Ishikawa (cell line): ENCODE data around the gene TP53RK.

Experiments
- CEBPB ChIP-seq: IDR thresholded peaks from 2 replicates; pipeline ENCODE4 v1.6.1; 2012
- CREB1 ChIP-seq: IDR thresholded peaks from 2 replicates; pipeline ENCODE4 v1.6.1; 2012; ENCODE audit warnings: low read depth
- EGR1 ChIP-seq: IDR thresholded peaks from 2 replicates; pipeline ENCODE4 v1.6.1; 2012
- EP300 ChIP-seq: IDR thresholded peaks from 2 replicates; pipeline ENCODE4 v1.6.1; 2012; ENCODE audit warnings: borderline replicate concordance
- FOXM1 ChIP-seq: IDR thresholded peaks from 2 replicates; pipeline ENCODE4 v1.6.1; 2012; ENCODE audit warnings: low read depth, borderline replicate concordance
- NFIC ChIP-seq: IDR thresholded peaks from 2 replicates; pipeline ENCODE4 v1.6.1; 2012
- RAD21 ChIP-seq: IDR thresholded peaks from 2 replicates; pipeline ENCODE4 v1.6.1; 2012; ENCODE audit warnings: low read depth
- TAF1 ChIP-seq: IDR thresholded peaks from 2 replicates; pipeline ENCODE4 v1.6.1; 2012; ENCODE audit warnings: low read depth, mild to moderate bottlenecking
- TCF12 ChIP-seq: IDR thresholded peaks from 2 replicates; pipeline ENCODE4 v1.6.1; 2012; ENCODE audit warnings: low read depth
- TEAD4 ChIP-seq: IDR thresholded peaks from 2 replicates; pipeline ENCODE4 v1.6.1; 2012
- YY1 ChIP-seq: IDR thresholded peaks from 2 replicates; pipeline ENCODE4 v1.6.1; 2012; ENCODE audit warnings: low read depth
- ZBTB7A ChIP-seq: IDR thresholded peaks from 2 replicates; pipeline ENCODE4 v1.6.1; 2012; ENCODE audit warnings: low read depth
- TF ChIP-seq, protein P1 (sequence below): IDR thresholded peaks from 2 replicates; pipeline ENCODE4 v1.6.1; 2012; ENCODE audit warnings: low read depth, mild to moderate bottlenecking
- TF ChIP-seq, protein P2 (sequence below): IDR thresholded peaks from 2 replicates; pipeline ENCODE4 v1.6.1; 2012
- TF ChIP-seq, protein P3 (sequence below): IDR thresholded peaks from 2 replicates; pipeline ENCODE4 v1.6.1; 2012

The TP53RK gene

DNA sequence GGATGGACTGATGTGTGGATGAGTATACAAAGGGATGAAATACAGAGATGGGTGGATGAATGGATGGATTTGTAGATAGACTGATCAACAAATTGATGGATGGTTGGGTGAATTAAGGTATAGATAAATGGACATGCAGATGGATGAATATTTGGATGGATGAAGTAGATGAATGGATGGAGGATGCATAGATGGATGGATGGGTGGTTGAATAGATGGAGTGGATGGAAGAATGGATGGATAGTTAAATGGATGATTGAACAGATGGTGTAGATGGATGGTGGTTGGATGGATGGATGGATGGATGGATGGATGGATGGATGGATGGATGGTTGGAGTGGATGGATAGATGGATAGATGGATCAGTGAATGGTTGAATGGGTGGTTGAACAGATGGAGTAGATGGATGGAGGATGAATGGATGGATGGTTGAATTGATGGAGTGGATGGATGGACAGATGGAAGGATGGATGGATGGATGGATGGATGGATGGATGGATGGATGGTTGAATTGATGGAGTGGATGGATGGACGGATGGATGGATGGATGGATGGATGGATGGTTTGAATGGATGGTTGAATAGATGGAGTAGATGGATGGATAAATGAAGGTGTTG, 35.2 kb upstream of the TP53RK start:
- no peak for TF ChIP-seq RAD21
- no peak for TF ChIP-seq CEBPB
- TF ChIP-seq EGR1 = no peak
- no peak for TF ChIP-seq TEAD4
- TF ChIP-seq FOXM1 = no peak
- no peak for TF ChIP-seq NFIC
- no peak for TF ChIP-seq TCF12
- TF ChIP-seq YY1 = no peak
- TF ChIP-seq, protein P1, sequence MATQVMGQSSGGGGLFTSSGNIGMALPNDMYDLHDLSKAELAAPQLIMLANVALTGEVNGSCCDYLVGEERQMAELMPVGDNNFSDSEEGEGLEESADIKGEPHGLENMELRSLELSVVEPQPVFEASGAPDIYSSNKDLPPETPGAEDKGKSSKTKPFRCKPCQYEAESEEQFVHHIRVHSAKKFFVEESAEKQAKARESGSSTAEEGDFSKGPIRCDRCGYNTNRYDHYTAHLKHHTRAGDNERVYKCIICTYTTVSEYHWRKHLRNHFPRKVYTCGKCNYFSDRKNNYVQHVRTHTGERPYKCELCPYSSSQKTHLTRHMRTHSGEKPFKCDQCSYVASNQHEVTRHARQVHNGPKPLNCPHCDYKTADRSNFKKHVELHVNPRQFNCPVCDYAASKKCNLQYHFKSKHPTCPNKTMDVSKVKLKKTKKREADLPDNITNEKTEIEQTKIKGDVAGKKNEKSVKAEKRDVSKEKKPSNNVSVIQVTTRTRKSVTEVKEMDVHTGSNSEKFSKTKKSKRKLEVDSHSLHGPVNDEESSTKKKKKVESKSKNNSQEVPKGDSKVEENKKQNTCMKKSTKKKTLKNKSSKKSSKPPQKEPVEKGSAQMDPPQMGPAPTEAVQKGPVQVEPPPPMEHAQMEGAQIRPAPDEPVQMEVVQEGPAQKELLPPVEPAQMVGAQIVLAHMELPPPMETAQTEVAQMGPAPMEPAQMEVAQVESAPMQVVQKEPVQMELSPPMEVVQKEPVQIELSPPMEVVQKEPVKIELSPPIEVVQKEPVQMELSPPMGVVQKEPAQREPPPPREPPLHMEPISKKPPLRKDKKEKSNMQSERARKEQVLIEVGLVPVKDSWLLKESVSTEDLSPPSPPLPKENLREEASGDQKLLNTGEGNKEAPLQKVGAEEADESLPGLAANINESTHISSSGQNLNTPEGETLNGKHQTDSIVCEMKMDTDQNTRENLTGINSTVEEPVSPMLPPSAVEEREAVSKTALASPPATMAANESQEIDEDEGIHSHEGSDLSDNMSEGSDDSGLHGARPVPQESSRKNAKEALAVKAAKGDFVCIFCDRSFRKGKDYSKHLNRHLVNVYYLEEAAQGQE = no peak
- no peak for TF ChIP-seq TAF1
- TF ChIP-seq, protein P2, sequence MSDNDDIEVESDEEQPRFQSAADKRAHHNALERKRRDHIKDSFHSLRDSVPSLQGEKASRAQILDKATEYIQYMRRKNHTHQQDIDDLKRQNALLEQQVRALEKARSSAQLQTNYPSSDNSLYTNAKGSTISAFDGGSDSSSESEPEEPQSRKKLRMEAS = no peak
- no peak for TF ChIP-seq EP300
- no peak for TF ChIP-seq ZBTB7A
- TF ChIP-seq, protein P3, sequence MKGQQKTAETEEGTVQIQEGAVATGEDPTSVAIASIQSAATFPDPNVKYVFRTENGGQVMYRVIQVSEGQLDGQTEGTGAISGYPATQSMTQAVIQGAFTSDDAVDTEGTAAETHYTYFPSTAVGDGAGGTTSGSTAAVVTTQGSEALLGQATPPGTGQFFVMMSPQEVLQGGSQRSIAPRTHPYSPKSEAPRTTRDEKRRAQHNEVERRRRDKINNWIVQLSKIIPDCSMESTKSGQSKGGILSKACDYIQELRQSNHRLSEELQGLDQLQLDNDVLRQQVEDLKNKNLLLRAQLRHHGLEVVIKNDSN = no peak
- no peak for TF ChIP-seq CREB1

DNA sequence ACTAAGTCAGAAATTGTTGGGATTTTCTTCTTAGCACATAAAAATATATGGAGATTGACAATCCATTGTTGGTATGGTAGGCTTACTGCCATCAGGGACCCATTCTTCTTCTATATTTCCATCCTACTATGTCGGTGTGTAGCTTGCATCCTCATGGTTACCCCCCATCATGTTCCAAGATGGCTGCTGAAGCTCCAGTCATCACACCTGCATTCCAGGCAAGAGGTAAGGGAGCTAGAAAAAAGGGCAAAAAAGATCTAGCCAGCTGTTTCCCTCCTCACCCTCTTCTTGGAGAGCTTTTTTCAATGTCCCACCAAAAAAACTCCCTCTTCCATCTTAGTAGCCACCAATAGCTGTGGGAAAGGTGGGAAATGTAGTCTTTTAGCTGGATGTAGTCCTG, 33.8 kb upstream of the TP53RK start:
- TF ChIP-seq CREB1 (no peak), YY1 (no peak), CEBPB (no peak)
- TF ChIP-seq, protein P1 = no peak
- TF ChIP-seq, protein P2 = no peak

DNA sequence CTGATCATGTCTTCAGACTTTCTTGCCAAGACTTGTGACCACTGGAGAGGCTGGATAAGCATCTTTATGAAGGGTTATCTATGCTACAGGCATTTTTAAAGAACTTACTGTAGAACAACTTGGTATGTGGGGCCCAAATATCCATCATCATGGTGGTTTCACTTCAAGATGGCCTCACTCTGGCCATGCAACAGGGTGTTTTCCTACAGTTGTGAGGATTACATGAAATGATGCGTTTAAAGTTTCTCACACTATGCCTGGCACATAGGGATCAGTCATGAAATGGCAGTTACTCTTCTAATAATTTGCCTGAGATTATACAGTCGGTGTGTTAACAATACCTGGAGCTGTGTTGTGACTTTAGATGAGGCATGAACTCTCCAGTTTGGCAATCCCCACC, 33.2 kb upstream of the TP53RK start:
- no peak for TF ChIP-seq YY1
- no peak for TF ChIP-seq CEBPB
- TF ChIP-seq, protein P1 = no peak
- no peak for TF ChIP-seq EP300
- TF ChIP-seq RAD21 = no peak
- TF ChIP-seq TAF1 = no peak
- TF ChIP-seq TEAD4 = no peak

DNA sequence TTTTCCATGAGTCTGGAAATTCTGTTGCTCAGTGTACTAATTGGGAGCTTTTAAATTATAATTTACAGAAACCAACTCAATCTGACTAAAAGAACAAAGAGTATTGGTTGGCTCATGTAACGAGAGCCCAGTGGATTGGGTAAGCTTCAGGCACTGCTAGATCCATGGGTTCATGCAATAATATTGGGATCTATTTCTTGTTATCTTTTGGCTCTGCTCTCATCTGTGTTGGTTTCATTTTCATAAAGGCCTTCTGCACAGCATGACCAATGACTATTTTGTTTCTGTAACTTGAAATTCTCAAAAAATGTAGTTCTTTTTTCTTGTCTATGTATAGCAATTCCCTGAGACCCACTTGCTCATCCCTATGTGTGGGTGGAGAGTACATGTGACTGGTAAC, 32.2 kb upstream of the TP53RK start:
- TF ChIP-seq EGR1 (no peak), CREB1 (no peak)

DNA sequence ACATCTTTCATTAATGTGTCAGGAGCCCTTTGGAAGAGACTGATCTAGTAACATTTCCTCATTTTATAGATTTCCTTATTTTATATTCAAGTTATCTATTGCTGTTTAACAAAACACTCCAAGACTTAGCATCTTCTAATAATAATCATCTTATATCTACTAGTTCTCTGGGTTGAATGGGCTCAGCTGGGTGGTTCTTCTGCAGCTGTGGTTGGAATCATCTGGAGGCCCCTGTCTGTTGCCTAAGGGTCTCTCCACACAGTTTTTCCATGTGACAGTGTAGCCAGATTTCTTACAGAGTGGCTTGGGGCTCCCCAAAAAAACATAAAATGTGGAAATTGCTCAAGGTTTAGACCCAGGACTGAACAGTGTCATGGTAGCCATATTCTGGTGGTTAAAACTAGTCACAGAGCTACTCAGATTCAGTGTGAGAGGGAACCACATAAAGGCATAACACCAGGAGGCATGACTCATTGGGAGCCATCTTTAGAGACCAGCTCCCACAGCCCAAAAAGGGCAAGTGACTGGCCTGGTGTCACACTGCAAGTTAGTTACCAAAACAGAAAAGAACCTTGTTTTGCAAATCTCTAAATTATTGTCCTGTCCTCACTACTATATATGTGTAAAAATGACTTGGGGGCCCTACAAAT, 31.7 kb upstream of the TP53RK start:
- TF ChIP-seq RAD21 (no peak), NFIC (no peak), YY1 (no peak), TAF1 (no peak), CEBPB (no peak), EP300 (no peak), ZBTB7A (no peak), FOXM1 (no peak), TEAD4 (no peak), TCF12 (no peak), CREB1 (no peak), EGR1 (no peak)
- TF ChIP-seq, protein P3 = no peak
- TF ChIP-seq, protein P1 = no peak
- TF ChIP-seq, protein P2 = no peak
